A673 (cell line): ENCODE data around the gene COL4A3. TPM values are rescaled to one million over a fixed set of nuclear protein-coding genes. Genes with fewer than 3 reads are reported as not detected.

Experiments used
- BruUV-seq: library from RNA; stranded (reverse); fragments of 400-500 nt; replicated peaks from 2 replicates; lab custom pipeline; 2021; lab: Mats Ljungman, UMichigan
- CTCF ChIA-PET: fragments of 300-600 bp; sonication (Branson Sonifier 250); formaldehyde crosslinking; loops from one replicate; lab custom pipeline; 2022; ENCODE audit warnings: antibody characterized with exemption; lab: Charles Lee
- POLR2A ChIA-PET: fragments of 300-600 bp; sonication (Branson Sonifier 250); formaldehyde crosslinking; loops from one replicate; lab custom pipeline; 2022; ENCODE audit warnings: antibody characterized with exemption; ENCODE audit not compliant: low non-redundant PET; lab: Charles Lee
- DNase-seq: peaks from one replicate; pipeline ENCODE4 v3.0.0-alpha.2; 2015; ENCODE audit warnings: low spot score
- H3K27ac ChIP-seq: fragments of 200-600 bp; sonication (generic); 2 replicates; pipeline ENCODE4 v1.5.1; 2016; ENCODE audit warnings: mixed run types, low read depth, mild to moderate bottlenecking, mixed read lengths, antibody characterized with exemption, low read length; ENCODE audit not compliant: poor library complexity, severe bottlenecking
- H3K27me3 ChIP-seq: fragments of 200-600 bp; sonication (generic); replicated peaks from 2 replicates; pipeline ENCODE4 v1.6.1; 2017; ENCODE audit warnings: mixed run types, low read depth, mild to moderate bottlenecking, mixed read lengths, antibody characterized with exemption, low read length; ENCODE audit not compliant: insufficient read depth, poor library complexity
- H3K36me3 ChIP-seq: fragments of 200-600 bp; sonication (generic); 2 replicates; pipeline ENCODE4 v1.6.1; 2016; ENCODE audit warnings: mixed run types, mild to moderate bottlenecking, mixed read lengths, antibody characterized with exemption, low read length; ENCODE audit not compliant: insufficient read depth, poor library complexity, severe bottlenecking
- H3K4me1 ChIP-seq: fragments of 200-600 bp; sonication (generic); 2 replicates; pipeline ENCODE4 v1.6.1; 2017; ENCODE audit warnings: mixed run types, mild to moderate bottlenecking, mixed read lengths, antibody characterized with exemption, low read length; ENCODE audit not compliant: insufficient read depth, poor library complexity, severe bottlenecking
- H3K4me3 ChIP-seq: fragments of 200-600 bp; sonication (generic); 2 replicates; pipeline ENCODE4 v1.5.1; 2016; ENCODE audit warnings: low read depth, mixed run types, mild to moderate bottlenecking, mixed read lengths, low read length; ENCODE audit not compliant: poor library complexity, severe bottlenecking
- H3K9me3 ChIP-seq: fragments of 200-600 bp; sonication (generic); 2 replicates; pipeline ENCODE4 v1.6.1; 2016; ENCODE audit warnings: mixed run types, low read depth, mild to moderate bottlenecking, mixed read lengths, antibody characterized with exemption, low read length; ENCODE audit not compliant: poor library complexity, severe bottlenecking
- EZH2 ChIP-seq: fragments of 200-600 bp; sonication (generic); IDR thresholded peaks from 2 replicates; pipeline ENCODE4 v1.6.1; 2017; ENCODE audit warnings: borderline replicate concordance, low read depth, mild to moderate bottlenecking, mixed read lengths, antibody characterized with exemption, low read length; ENCODE audit not compliant: poor library complexity, severe bottlenecking
- intact Hi-C: fragments of 100-400 bp; cut with micrococcal nuclease; formaldehyde crosslinking; loops from one replicate; pipeline ENCODE4 v1.10.0; 2022; ENCODE audit not compliant: unreplicated experiment
- total RNA-seq: library from RNA; stranded (reverse); gene quantifications from 2 replicates; pipeline ENCODE4 v1.2.3, GENCODE V29; 2021
- TF ChIP-seq, protein P1 (sequence below): fragments of 300-800, 200-600 bp; sonication (generic); conservative IDR thresholded peaks from 2 replicates; pipeline ENCODE4 v1.5.1; 2017; ENCODE audit warnings: low read depth, mild to moderate bottlenecking, antibody characterized with exemption, low read length, moderate library complexity, mixed read lengths

The COL4A3 gene
- total RNA-seq, 1 experiment from 2014 or later: not detected

DNA sequence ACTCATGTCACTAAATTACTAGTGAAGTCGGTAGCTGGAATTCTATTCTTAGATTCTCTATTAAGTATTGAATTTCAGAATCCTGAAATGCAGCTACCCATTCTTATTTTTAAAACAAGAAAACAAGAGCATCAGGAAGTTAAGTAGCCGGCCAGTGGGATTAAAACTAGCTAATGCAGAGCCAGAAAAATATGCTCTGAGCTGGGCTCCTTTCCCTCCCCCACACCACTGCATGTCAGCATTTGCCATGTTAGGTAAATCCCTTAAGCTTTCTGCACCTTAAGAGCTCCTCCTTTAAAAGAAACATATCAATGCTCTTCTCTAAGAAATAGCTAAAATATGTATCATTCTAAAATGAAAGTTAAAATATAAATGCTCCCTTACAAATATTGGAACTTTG lies 88.4 kb downstream of the COL4A3 start:
- H3K27me3 ChIP-seq: no peaks in the 10 kb centered on the region
- no peak for TF ChIP-seq EZH2
- TF ChIP-seq, protein P1, sequence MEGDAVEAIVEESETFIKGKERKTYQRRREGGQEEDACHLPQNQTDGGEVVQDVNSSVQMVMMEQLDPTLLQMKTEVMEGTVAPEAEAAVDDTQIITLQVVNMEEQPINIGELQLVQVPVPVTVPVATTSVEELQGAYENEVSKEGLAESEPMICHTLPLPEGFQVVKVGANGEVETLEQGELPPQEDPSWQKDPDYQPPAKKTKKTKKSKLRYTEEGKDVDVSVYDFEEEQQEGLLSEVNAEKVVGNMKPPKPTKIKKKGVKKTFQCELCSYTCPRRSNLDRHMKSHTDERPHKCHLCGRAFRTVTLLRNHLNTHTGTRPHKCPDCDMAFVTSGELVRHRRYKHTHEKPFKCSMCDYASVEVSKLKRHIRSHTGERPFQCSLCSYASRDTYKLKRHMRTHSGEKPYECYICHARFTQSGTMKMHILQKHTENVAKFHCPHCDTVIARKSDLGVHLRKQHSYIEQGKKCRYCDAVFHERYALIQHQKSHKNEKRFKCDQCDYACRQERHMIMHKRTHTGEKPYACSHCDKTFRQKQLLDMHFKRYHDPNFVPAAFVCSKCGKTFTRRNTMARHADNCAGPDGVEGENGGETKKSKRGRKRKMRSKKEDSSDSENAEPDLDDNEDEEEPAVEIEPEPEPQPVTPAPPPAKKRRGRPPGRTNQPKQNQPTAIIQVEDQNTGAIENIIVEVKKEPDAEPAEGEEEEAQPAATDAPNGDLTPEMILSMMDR: no peak

DNA sequence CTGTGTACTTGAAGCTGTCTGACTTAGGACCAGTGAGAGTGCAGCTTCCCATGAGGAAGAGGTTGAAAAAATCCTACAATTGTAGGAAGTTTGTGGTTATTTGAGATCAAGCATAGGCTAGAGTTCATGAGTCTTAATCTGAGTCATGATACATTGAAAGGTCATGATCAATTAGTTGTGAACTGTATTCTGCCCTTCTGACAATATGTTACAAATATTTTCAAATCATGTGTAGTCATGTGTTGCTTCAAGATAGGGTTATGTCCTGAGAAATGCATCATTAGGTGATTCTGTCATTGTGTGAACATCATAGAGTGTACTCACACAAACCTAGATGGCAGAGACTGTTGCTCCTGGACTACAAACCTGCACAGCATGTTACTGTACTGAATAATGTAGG lies 92.2 kb downstream of the COL4A3 start:
- Histone ChIP-seq H3K4me1 (no peaks in the 10 kb centered on the region), H3K27me3 (no peaks in the 10 kb centered on the region), H3K4me3 (no peak overlapping the region), H3K9me3 (no peaks in the 10 kb centered on the region), H3K27ac (no peak overlapping the region), H3K36me3 (no peaks in the 10 kb centered on the region)
- TF ChIP-seq, protein P1: no peak
- BruUV-seq: no TSS peak
- intact Hi-C loops: no loop called here
- DNase-seq: no peak
- ChIA-PET CTCF (no interaction called here), POLR2A (no interaction called here)

More for the DNA sequence above, 88.4 kb downstream of the COL4A3 start:
- Histone ChIP-seq H3K4me3 (no peak overlapping the region), H3K27ac (no peak overlapping the region), H3K4me1 (no peaks in the 10 kb centered on the region), H3K36me3 (no peaks in the 10 kb centered on the region), H3K9me3 (no peaks in the 10 kb centered on the region)
- BruUV-seq: no TSS peak
- ChIA-PET POLR2A (no interaction called here), CTCF (no interaction called here)
- intact Hi-C loops: no loop called here
- DNase-seq: no peak

DNA sequence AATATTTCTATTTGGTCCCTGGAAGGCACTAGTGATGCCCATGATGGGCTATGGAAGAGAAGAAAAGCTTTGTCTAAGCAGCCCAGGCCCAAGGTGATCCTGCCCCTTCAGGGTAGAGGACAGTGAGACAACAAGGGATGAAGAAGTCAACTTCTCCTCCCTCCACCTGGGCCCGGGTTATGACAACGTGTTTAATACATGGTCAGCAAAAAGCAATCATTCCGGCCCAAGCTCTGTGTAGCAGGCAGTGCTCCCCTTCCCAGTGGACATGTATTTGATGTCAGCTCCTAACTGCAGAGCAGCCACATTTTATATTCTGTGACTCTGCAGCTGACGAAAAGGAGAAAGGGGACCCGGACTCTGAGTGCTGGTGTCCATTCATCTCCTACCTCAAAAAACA lies 93.4 kb downstream of the COL4A3 start:
- CTCF ChIA-PET: no interaction called here
- Histone ChIP-seq H3K36me3 (no peaks in the 10 kb centered on the region), H3K27me3 (no peaks in the 10 kb centered on the region), H3K27ac (no peak overlapping the region), H3K4me1 (no peaks in the 10 kb centered on the region), H3K9me3 (no peaks in the 10 kb centered on the region), H3K4me3 (no peak overlapping the region)
- DNase-seq: no peak
- intact Hi-C loops: no loop called here
- no peak for TF ChIP-seq EZH2
- TF ChIP-seq, protein P1: no peak
- no TSS peak for BruUV-seq
- POLR2A ChIA-PET: no interaction called here
